HG02571 (cell line): Measurements from ENCODE around the gene PCLO.
"Not testable (repeated sequence)": the region's sequence is repeated elsewhere in the genome, so short reads cannot be mapped to it uniquely, and the experiment has no call there.

Source experiments
- ATAC-seq: cut with Tn5 transposase; IDR thresholded peaks from one replicate; pipeline ENCODE4 v1.9.1; 2021; ENCODE audit warnings: mild to moderate bottlenecking, moderate library complexity; ENCODE audit not compliant: unreplicated experiment

The PCLO gene

DNA sequence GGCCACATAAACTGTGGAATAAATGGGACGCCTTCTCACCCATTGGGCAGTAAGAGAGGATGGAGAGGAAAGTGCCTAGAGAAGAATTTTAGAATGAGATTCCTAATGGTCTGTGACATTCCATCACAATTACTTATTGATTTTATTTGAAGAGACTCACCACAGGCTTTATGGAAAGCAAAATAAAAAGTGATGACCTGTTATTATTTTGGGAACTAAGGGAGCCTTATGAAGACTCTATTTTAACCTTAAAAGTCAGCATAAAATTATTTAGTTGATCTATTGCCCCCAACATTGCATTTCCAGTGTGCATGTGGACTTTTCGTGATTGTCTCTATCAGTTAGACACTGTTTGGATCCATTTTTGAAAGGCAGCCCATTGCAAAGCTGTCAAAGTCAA lies 107.5 kb downstream of the PCLO start:
- ATAC-seq, result no peak

DNA sequence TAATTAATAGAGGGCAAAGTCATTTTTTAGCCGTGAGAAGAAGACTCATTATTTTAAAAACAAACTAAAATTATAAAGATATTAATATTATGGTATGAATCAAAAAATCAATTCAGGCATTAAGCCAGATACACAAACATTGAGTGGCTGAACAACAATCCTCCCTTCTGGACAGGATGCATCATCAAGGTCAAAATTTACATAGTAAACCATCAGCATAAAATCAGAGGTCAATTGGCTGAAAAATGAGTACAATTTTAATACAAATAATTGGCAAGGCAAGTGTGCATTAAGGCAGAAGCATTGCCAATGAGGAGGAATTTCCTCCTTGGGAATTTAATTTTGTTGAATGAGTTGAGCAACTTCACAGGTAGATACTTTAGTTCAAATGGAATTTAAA lies 108.2 kb downstream of the PCLO start:
- ATAC-seq, result no peak

DNA sequence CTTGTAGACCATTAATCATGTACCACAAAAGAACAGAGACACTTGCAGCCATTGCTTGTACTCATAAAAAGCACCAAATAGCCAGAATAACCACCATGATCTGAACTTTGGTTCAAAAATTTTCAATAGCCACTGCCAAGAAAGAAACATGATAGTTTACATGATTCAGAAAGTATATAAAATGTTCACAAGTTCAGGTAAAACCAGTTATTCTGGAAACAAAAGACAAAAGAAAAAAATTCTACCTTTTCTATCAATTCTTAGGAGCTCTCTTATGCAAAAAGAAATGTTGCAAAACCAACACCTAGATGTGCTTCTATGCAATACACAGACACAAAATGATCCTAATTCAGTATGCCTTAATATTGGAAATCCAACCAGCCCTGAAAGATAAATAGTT lies 108.7 kb downstream of the PCLO start:
- no peak for ATAC-seq

GRCh38 chr7:83040484-83040883 lies 122.2 kb downstream of the PCLO start:
- no peak for ATAC-seq

GRCh38 chr7:83038787-83039186 lies 123.9 kb downstream of the PCLO start:
- no peak for ATAC-seq

DNA sequence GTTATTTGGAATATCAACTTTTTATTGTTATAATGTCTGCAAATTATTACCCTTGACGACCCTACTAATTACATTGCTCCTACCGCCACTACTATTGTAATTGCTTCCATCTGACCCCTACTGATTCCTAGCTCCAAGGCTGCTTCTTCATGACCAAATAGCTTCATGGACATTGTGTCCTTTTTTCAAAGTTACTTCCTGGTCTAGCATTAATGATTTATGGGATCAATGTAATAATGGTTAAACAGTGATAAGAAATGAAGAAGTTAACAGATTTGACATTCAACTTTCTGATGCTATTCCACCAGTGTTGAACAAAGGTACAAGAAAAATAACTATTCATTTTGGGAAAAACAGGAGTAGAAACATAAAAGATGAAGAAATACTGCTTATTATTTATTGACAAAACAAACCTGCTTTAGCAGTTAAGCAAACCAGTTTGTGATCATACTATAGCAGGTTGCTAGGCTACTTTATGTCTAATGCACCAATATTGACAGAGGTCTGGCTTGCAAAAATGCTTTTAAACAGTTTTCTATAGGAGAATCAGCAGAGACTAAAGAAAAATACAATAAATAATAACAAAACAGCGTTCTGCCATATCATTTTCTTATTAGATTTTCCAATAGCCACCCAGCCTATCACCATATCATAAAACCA lies 125.8 kb downstream of the PCLO start:
- ATAC-seq, result no peak

DNA sequence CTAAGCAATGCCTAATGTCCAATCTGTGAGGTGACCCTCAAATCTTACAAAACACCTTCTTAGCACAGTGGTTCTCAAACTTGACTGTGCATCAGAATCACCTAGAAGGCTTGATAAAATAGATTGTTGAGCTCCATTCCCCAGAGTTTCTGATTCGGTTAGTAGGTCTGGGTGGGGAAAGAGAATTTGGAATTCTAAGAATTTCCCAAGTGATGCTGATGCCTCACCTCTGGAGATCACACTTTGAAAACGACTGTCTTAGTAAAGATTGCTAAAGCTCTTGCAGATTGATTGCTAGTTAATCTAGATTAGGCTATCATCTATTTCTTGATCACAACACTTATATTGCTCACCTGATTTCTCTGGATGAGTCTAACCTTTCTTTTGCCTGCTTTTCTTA lies 126.6 kb downstream of the PCLO start:
- no peak for ATAC-seq

DNA sequence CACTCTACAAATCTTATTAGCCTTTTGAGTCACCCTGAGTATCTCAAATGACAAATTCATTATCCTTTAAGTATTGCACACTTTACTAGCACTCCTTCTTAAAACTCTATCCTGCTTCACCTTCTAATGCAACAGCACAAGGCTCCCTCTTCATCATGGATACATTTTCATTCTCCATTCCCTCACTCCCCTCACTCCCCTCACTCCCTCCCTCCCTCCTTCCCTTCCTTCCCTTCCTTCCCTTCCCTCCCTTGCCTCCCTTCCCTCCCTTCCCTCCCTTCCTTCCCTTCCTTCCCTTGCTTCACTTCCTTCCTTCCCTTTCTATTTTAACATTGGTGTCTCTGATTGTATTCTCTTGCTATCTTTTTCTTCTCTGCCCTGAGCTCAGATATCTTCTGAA lies 130.5 kb downstream of the PCLO start:
- ATAC-seq, result no peak

DNA sequence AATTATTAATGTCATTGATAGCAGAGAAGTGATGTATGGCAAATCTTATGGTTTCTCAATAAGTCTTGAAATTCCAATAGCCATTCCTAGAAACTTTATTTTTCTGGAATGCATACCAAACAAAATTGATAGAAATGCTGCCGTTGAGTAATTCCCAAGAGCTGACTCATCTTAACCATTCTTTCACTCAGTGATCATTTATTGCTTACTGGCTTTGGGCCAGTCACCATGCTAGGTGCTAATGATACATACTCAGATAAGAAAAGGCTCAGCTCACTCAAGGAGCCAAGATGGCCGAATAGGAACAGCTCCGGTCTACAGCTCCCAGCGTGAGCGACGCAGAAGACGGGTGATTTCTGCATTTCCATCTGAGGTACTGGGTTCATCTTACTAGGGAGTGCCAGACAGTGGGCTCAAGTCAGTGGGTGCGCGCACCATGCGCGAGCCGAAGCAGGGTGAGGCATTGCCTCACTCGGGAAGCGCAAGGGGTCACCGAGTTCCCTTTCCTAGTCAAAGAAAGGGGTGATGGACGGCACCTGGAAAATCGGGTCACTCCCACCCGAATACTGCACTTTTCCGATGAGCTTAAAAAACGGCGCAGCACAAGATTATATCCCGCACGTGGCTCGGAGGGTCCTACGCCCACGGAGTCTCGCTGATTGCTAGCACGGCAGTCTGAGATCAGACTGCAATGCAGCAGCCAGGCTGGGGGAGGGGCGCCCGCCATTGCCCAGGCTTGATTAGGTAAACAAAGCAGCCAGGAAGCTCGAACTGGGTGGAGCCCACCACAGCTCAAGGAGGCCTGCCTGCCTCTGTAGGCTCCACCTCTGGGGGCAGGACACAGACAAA lies 138.6 kb downstream of the PCLO start:
- ATAC-seq, result not testable (repeated sequence)

- no peak for ATAC-seq
Observed at GRCh38 chr7:83021032-83021431, 141.7 kb downstream of the PCLO start.

DNA sequence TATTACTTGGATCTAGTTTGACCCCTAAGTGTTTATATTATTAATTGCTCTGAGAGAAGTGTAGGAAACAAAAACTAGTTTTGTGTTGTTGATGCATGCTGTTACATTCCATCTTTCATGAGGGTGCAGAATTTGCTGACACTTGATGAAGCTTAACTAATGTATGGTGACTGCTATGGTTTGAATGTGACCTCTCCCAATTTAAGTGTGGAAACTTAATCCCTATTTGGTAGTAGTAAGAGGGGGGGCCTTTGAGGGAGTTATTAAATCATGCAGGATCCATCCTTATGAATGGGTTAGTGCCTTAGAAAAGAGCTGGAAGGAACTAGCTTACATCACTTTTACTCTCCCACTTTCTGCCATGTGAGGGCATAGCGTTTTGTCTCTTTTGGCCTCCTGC lies 142.5 kb downstream of the PCLO start:
- ATAC-seq, result no peak

GRCh38 chr7:83015916-83016315 lies 146.8 kb downstream of the PCLO start:
- no peak for ATAC-seq

DNA sequence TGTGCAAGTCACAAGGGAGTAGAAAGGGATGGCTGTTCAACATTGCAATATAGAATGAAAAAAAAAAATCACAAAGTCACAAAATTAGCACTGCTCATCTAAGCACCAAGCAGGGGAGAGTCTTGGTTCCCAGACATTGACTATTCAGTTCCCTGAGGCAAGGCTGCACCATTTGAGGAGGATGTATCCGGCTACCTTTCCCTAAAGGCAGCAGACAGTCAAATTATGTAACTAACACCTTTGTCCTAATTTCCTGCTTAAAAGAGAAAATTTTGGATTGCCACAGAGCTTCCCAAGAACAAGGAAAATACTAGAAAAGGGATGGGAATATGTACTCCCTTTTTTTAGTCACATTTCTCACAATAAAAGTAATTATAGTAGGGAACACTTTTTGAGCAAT lies 148.1 kb downstream of the PCLO start:
- ATAC-seq, result no peak

- no peak for ATAC-seq
Observed at GRCh38 chr7:83011954-83012353, 150.7 kb downstream of the PCLO start.

- ATAC-seq, result no peak
Observed at GRCh38 chr7:83005410-83005809, 157.3 kb downstream of the PCLO start.

GRCh38 chr7:83001362-83002040 lies 161.2 kb downstream of the PCLO start:
- no peak for ATAC-seq

GRCh38 chr7:82998436-82998835 lies 164.2 kb downstream of the PCLO start:
- no peak for ATAC-seq

- ATAC-seq, result no peak
Observed at GRCh38 chr7:82985144-82985802, 177.4 kb downstream of the PCLO start.

DNA sequence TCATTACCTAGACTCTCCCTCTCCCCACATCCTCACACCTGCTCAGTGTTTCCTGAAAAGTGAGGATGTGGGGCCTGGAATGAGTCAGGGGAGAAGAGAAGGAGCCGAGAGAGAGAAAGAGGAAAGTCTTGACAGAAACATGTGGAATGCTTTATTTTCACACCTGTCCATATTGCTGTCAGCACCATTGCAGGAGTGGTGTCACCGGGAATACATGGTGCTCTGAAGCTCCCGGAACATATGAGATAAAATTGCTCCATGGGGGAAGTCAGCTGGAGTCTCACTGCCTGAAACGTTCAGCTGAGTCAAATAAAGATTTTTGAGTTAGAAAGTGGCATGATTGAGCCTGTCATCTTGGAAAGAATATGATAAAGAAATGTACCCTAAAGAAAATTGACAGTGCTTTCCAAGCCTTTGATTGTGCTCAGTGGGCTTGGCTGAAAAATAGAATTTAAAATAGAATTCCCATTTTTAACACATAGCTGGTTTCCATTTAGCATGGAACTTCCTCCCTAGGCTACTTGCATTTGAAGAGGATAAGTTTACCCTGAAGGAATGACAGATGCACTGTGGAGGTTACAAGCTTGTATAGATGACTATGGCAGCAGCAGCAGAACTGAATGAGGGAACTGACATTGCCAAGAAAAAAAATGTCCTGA lies 182.4 kb downstream of the PCLO start:
- ATAC-seq, result no peak

DNA sequence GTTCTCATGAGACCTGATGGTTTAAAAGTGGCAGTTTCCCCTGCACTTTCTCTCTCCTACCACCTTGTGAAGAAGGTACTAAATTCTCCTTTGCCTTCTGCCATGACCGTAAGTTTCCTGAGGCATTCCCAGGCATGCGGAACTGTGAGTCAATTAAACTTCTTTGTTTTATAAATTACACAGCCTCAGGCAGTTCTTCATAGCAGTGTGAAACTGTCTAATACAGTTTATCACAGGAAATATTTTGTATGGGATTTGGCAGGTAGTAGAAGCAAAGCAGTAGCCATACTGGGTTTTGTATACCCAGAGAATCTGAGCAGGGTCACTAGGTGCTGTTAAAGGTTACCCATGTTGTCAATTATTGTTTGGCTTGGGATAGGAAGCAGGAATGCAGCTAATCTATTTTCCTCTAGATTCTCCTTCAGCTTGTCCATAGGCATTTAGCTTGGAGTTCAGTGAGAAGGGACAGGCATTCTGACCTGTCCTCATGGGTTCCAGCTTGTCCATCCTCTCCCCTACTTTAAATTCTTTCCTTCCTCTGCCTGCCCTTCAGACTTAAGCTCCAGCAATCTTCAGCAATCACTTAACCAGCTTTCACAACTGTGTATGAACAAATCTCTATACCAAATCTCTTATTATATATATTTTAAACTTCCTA lies 186.7 kb downstream of the PCLO start:
- ATAC-seq, result no peak
